GM20431 (cell line): ENCODE data around the gene TTC23.
"Not testable (repeated sequence)": the region's sequence is repeated elsewhere in the genome, so short reads cannot be mapped to it uniquely, and the experiment has no call there.

ENCODE experiments used
- in situ Hi-C: fragments of 300-500 bp; cut with MseI, MboI; formaldehyde crosslinking; loops from one replicate; pipeline ENCODE4 v1.15.0; 2020; ENCODE audit warnings: low sequenced_read_pairs; ENCODE audit not compliant: unreplicated experiment

TTC23 gene

GRCh38 chr15:99111641-99112040 is 137.7 kb downstream of the TTC23 start:
- in situ Hi-C loops: not testable (repeated sequence)

- in situ Hi-C loops: no loop called here
Observed at GRCh38 chr15:99110581-99111320, 138.6 kb downstream of the TTC23 start.

- in situ Hi-C loops: no loop called here
Observed at GRCh38 chr15:99110093-99110492, 139.3 kb downstream of the TTC23 start.

- in situ Hi-C loops: no loop called here
Observed at GRCh38 chr15:99109555-99110021, 139.8 kb downstream of the TTC23 start.

GRCh38 chr15:99108993-99109392 is 140.4 kb downstream of the TTC23 start:
- in situ Hi-C loops: no loop called here

- in situ Hi-C loops: no loop called here
Observed at GRCh38 chr15:99106417-99107220, 142.8 kb downstream of the TTC23 start.

GRCh38 chr15:99105514-99106341 is 143.7 kb downstream of the TTC23 start:
- in situ Hi-C loops: no loop called here

GRCh38 chr15:99104788-99105513 is 144.4 kb downstream of the TTC23 start, which contains the start of gene SYNM:
Gene SYNM, plus strand, starts transcription at chr15:99105080. Its CDS starts 120 bp downstream, at chr15:99105200.
- in situ Hi-C loops: no loop called here

GRCh38 chr15:99103279-99103678 is 146.1 kb downstream of the TTC23 start:
- in situ Hi-C loops: no loop called here

GRCh38 chr15:99102332-99103235 is 146.8 kb downstream of the TTC23 start:
- in situ Hi-C loops: no loop called here

GRCh38 chr15:99101501-99101900 is 147.9 kb downstream of the TTC23 start:
- in situ Hi-C loops: no loop called here

GRCh38 chr15:99100245-99101173 is 148.9 kb downstream of the TTC23 start:
- in situ Hi-C loops: no loop called here

- in situ Hi-C loops: loop anchor here (10.0 kb wide), 1 partner anchor 115 kb away; no protein-coding TSS in a partner anchor
Observed at GRCh38 chr15:99099661-99100060, 149.7 kb downstream of the TTC23 start.

GRCh38 chr15:99098991-99099390 is 150.4 kb downstream of the TTC23 start:
- in situ Hi-C loops: loop anchor here (10.0 kb wide), 1 partner anchor 116 kb away; no protein-coding TSS in a partner anchor

- in situ Hi-C loops: loop anchor here (10.0 kb wide), 1 partner anchor 116 kb away; no protein-coding TSS in a partner anchor
Observed at GRCh38 chr15:99098426-99098825, 151.0 kb downstream of the TTC23 start.

GRCh38 chr15:99097441-99098410 is 151.7 kb downstream of the TTC23 start:
- in situ Hi-C loops: loop anchor here (10.0 kb wide), 1 partner anchor 117 kb away; no protein-coding TSS in a partner anchor
